IPS-18c (cell line): ENCODE results near the gene CFAP73.
"Not testable (repeated sequence)": the region's sequence is repeated elsewhere in the genome, so short reads cannot be mapped to it uniquely, and the experiment has no call there.

Experiments used
- H3K4me3 ChIP-seq: 2 replicates; pipeline ENCODE4 v1.7.0; 2013; ENCODE audit warnings: low read depth, mild to moderate bottlenecking, low read length, moderate library complexity; ENCODE audit not compliant: insufficient read depth
- H3K9me3 ChIP-seq: one replicate; pipeline ENCODE4 v1.6.1; 2013; ENCODE audit warnings: mild to moderate bottlenecking, low read length, moderate library complexity; ENCODE audit not compliant: control insufficient read depth, insufficient read depth

CFAP73 gene

GRCh38 chr12:113191227-113191626 lies 41.7 kb downstream of the CFAP73 start:
- H3K4me3 ChIP-seq: no peak overlapping the region
- H3K9me3 ChIP-seq: no peaks in the 10 kb centered on the region

- Histone ChIP-seq H3K4me3 (no peak overlapping the region), H3K9me3 (no peaks in the 10 kb centered on the region)
Measured at GRCh38 chr12:113194971-113195391, 45.5 kb downstream of the CFAP73 start.

- Histone ChIP-seq H3K9me3 (no peaks in the 10 kb centered on the region), H3K4me3 (no peak overlapping the region)
Measured at GRCh38 chr12:113195598-113195997, 46.1 kb downstream of the CFAP73 start.

- H3K9me3 ChIP-seq: no peaks in the 10 kb centered on the region
- no peak overlapping the region for H3K4me3 ChIP-seq
Measured at GRCh38 chr12:113196582-113196981, 47.1 kb downstream of the CFAP73 start.

- Histone ChIP-seq H3K9me3 (no peaks in the 10 kb centered on the region), H3K4me3 (no peak overlapping the region)
Measured at GRCh38 chr12:113196990-113197389, 47.5 kb downstream of the CFAP73 start.

- Histone ChIP-seq H3K9me3 (no peaks in the 10 kb centered on the region), H3K4me3 (no peak overlapping the region)
Measured at GRCh38 chr12:113197518-113198077, 48.1 kb downstream of the CFAP73 start.

- no peaks in the 10 kb centered on the region for H3K9me3 ChIP-seq
- no peak overlapping the region for H3K4me3 ChIP-seq
Measured at GRCh38 chr12:113198296-113198695, 48.8 kb downstream of the CFAP73 start.

GRCh38 chr12:113200021-113200797 lies 50.7 kb downstream of the CFAP73 start:
- H3K4me3 ChIP-seq: no peak overlapping the region
- H3K9me3 ChIP-seq: no peaks in the 10 kb centered on the region

- Histone ChIP-seq H3K4me3 (no peak overlapping the region), H3K9me3 (no peaks in the 10 kb centered on the region)
Measured at GRCh38 chr12:113201187-113202177, 52.0 kb downstream of the CFAP73 start.

- Histone ChIP-seq H3K4me3 (no peak overlapping the region), H3K9me3 (no peaks in the 10 kb centered on the region)
Measured at GRCh38 chr12:113202300-113203075, 53.0 kb downstream of the CFAP73 start.

GRCh38 chr12:113203852-113204760 lies 54.6 kb downstream of the CFAP73 start:
- Histone ChIP-seq H3K9me3 (no peaks in the 10 kb centered on the region), H3K4me3 (no peak overlapping the region)

- no peak overlapping the region for H3K4me3 ChIP-seq
- no peaks in the 10 kb centered on the region for H3K9me3 ChIP-seq
Measured at GRCh38 chr12:113204804-113205203, 55.3 kb downstream of the CFAP73 start.

GRCh38 chr12:113206802-113207201 lies 57.3 kb downstream of the CFAP73 start:
- H3K4me3 ChIP-seq, H3K9me3 ChIP-seq: not testable (repeated sequence)

- Histone ChIP-seq H3K9me3 (no peaks in the 10 kb centered on the region), H3K4me3 (no peak overlapping the region)
Measured at GRCh38 chr12:113207613-113208040, 58.1 kb downstream of the CFAP73 start.

- no peaks in the 10 kb centered on the region for H3K9me3 ChIP-seq
- no peak overlapping the region; the same call in 1 of the 2 replicates for H3K4me3 ChIP-seq
Measured at GRCh38 chr12:113208041-113208934, 58.8 kb downstream of the CFAP73 start.
